ENCODE results near the gene DEPDC4.

DNA sequence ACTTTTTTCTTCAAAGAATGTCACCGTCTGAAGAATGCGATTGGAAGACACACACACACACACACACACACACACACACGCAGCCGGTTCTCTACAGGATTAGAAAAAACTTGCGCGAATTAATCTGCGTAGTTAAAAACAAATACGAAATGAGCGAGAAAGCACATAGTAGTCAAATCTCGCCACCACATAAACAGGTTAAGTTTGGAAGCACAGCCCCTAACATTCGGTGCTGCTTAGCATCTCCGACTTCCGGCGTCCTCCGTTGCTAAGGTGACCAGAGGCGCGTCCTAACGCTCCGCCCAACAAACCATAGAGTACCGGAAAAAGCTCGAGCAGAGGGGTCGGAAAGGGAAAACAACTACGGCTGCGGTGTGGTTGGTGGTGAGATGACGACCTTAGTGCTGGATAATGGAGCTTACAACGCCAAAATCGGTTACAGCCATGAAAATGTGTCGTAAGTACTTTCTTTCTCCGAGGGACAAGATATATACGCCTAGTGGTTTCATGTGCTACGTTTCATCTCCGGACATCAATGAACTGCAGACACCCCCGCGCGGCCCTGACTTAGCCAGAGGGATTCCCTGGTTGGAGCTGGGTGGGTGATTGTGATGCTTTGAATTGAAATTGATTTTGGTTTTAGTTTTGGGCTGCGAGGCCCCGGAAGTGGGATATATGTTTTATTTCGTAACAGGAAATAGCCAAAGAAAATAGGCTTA is 66.3 kb downstream of the DEPDC4 start, which contains the start of gene ACTR6:
- TF ChIP-seq EZH2 (IDR thresholded peaks at IDR 0.05; ENCODE audit: insufficient read depth, poor library complexity, severe bottlenecking) = no peak
- no peak for TF ChIP-seq EZH2phosphoT487 (IDR thresholded peaks at IDR 0.05; ENCODE audit: insufficient read depth, low read depth)

Data from GM23248 (cell line).